Astrocyte of the spinal cord (primary cell): ENCODE results near the gene PCDHB10.
"Not testable (repeated sequence)": the region's sequence is repeated elsewhere in the genome, so short reads cannot be mapped to it uniquely, and the experiment has no call there.

ENCODE experiments used
- DNase-seq: peaks from one replicate; pipeline ENCODE4 v3.0.0; 2011; ENCODE audit warnings: low read depth, low spot score
- H3K4me3 ChIP-seq: 2 replicates; pipeline ENCODE4 v1.5.1; 2011; ENCODE audit warnings: low read depth, mild to moderate bottlenecking, low read length, moderate library complexity
- CTCF ChIP-seq: IDR thresholded peaks from 2 replicates; pipeline ENCODE4 v1.5.1; 2012; ENCODE audit warnings: low read depth, mild to moderate bottlenecking, low read length, inconsistent platforms
- in situ Hi-C: cut with HindIII; loops from 2 replicates; pipeline ENCODE4 v1.10.0; 2017; ENCODE audit warnings: low sequenced_read_pairs

The PCDHB10 gene

DNA sequence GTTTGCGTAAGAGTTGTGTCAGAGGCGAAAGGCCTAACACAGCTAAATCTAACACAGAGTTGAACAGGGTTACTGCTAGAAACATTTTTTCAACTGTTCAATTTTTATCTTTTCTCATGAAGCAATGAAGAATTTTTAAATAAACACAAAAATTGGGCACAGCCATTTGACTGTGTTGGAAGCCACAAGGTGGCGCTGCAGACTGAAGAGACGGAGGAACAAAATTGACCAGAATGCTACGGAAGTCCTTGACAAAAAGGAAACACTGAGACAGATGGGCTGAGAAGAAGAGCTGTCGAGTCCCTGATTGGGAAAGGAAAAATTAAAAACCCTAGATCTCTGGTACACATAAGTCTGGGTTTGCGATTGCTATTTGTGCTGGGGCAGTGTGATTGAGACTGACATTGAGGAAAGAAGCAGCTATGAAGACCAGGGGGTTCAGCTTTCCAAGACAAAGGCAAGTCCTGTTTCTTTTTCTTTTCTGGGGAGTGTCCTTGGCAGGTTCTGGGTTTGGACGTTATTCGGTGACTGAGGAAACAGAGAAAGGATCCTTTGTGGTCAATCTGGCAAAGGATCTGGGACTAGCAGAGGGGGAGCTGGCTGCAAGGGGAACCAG lies 5.1 kb upstream of the PCDHB10 start, which contains the start of gene PCDHB9:
PCDHB9 (plus strand) TSS at position 265 of the 616 bp plus-strand sequence; CDS start at position 423, 158 bp downstream.
- no peak for TF ChIP-seq CTCF
- no peak within 1 kb of the TSS for H3K4me3 ChIP-seq
- in situ Hi-C loops = no loop called here
- DNase-seq = no peak

- in situ Hi-C loops, DNase-seq, H3K4me3 ChIP-seq: not testable (repeated sequence)
Observed at GRCh38 chr5:141188682-141189081, 3.5 kb upstream of the PCDHB10 start.

DNA sequence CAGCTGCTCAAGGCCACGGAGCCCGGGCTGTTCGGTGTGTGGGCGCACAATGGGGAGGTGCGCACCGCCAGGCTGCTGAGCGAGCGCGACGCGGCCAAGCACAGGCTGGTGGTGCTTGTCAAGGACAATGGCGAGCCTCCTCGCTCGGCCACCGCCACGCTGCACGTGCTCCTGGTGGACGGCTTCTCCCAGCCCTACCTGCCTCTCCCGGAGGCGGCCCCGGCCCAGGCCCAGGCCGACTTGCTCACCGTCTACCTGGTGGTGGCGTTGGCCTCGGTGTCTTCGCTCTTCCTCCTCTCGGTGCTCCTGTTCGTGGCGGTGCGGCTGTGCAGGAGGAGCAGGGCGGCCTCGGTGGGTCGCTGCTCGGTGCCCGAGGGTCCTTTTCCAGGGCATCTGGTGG lies 3.0 kb upstream of the PCDHB10 start:
- DNase-seq, in situ Hi-C loops, H3K4me3 ChIP-seq: not testable (repeated sequence)

- H3K4me3 ChIP-seq, in situ Hi-C loops, DNase-seq: not testable (repeated sequence)
Observed at GRCh38 chr5:141194332-141194731, 2.2 kb downstream of the PCDHB10 start.

GRCh38 chr5:141196363-141196762 lies 4.2 kb downstream of the PCDHB10 start:
- H3K4me3 ChIP-seq = no peak overlapping the region
- in situ Hi-C loops = no loop called here
- no peak for DNase-seq
- TF ChIP-seq CTCF = no peak

- H3K4me3 ChIP-seq = no peak within 1 kb of the TSS
- TF ChIP-seq CTCF = no peak
- in situ Hi-C loops = no loop called here
- no peak for DNase-seq
Observed at GRCh38 chr5:141199359-141200235, 7.4 kb downstream of the PCDHB10 start, which contains the start of gene PCDHB11. TSS of gene PCDHB11 (plus strand) at chr5:141199627. CDS start at chr5:141199775, 148 bp downstream.

DNA sequence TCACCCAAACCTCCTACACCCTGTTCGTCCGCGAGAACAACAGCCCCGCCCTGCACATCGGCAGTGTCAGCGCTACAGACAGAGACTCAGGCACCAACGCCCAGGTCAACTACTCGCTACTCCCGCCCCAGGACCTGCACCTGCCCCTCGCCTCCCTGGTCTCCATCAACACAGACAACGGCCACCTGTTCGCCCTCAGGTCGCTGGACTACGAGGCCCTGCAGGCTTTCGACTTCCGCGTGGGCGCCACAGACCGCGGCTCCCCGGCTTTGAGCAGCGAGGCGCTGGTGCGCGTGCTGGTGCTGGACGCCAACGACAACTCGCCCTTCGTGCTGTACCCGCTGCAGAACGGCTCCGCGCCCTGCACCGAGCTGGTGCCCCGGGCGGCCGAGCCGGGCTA lies 9.0 kb downstream of the PCDHB10 start:
- in situ Hi-C loops, DNase-seq, H3K4me3 ChIP-seq: not testable (repeated sequence)

GRCh38 chr5:141201646-141202045 lies 9.5 kb downstream of the PCDHB10 start:
- in situ Hi-C loops, H3K4me3 ChIP-seq, DNase-seq: not testable (repeated sequence)

DNA sequence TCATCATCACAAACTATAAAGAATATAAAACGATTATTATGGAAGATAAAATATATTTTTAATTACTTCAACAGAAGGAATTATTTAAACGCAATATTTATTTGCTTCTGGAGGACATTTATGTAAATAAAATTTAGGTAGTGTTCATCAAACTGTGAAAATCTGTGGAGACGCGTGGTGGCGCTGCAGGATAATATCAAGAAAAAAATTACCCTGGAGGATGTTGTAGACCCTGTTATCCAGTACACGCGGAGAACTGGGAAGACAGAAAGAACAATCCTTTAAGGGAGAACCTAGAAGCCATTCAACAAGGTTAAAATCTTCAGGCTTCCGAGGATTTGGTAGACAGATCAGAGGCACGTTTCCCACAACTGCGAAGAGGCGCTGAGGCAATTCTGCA lies 16.3 kb downstream of the PCDHB10 start, which contains the start of gene PCDHB12:
PCDHB12 (plus strand) TSS at position 242 of the 400 bp plus-strand sequence. CDS start 189 bp downstream, outside the sequence.
- in situ Hi-C loops = no loop called here
- DNase-seq = no peak
- no peak within 1 kb of the TSS for H3K4me3 ChIP-seq
- no peak for TF ChIP-seq CTCF

DNA sequence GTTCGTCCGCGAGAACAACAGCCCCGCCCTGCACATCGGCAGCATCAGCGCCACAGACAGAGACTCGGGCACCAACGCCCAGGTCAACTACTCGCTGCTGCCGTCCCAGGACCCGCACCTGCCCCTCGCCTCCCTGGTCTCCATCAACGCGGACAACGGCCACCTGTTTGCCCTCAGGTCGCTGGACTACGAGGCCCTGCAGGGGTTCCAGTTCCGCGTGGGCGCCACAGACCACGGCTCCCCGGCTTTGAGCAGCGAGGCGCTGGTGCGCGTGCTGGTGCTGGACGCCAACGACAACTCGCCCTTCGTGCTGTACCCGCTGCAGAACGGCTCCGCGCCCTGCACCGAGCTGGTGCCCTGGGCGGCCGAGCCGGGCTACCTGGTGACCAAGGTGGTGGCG lies 18.1 kb downstream of the PCDHB10 start:
- in situ Hi-C loops, DNase-seq, H3K4me3 ChIP-seq: not testable (repeated sequence)

- in situ Hi-C loops = not testable (repeated sequence)
Observed at GRCh38 chr5:141210849-141211248, 18.7 kb downstream of the PCDHB10 start.

GRCh38 chr5:141213656-141214339 lies 21.6 kb downstream of the PCDHB10 start, which contains the start of gene PCDHB13:
TSS of gene PCDHB13 (plus strand) at chr5:141213919. CDS start at chr5:141214124, 205 bp downstream.
- H3K4me3 ChIP-seq, in situ Hi-C loops, DNase-seq: not testable (repeated sequence)

More at GRCh38 chr5:141210849-141211248, 18.7 kb downstream of the PCDHB10 start:
- not testable (repeated sequence) for DNase-seq, H3K4me3 ChIP-seq
